H9 (cell line): ENCODE data around the gene SRRM2. TPM values are rescaled to one million over a fixed set of nuclear protein-coding genes. Genes with fewer than 3 reads are reported as not detected.

Source experiments
- DNase-seq: peaks from one replicate; pipeline ENCODE4 v3.0.0-alpha.2; 2017
- H2AFZ ChIP-seq: one replicate; pipeline ENCODE4 v1.6.1; 2013; ENCODE audit warnings: mild to moderate bottlenecking, low read length, control low read depth, moderate library complexity
- H2AK5ac ChIP-seq: 2 replicates; pipeline ENCODE4 v1.6.1; 2013; ENCODE audit warnings: low read length, control low read depth, mixed read lengths; ENCODE audit not compliant: insufficient read length
- H2BK120ac ChIP-seq: one replicate; pipeline ENCODE4 v1.6.1; 2013; ENCODE audit warnings: low read depth, mild to moderate bottlenecking, low read length, control low read depth, inconsistent platforms; ENCODE audit not compliant: poor library complexity, severe bottlenecking
- H2BK12ac ChIP-seq: 2 replicates; pipeline ENCODE4 v1.6.1; 2013; ENCODE audit warnings: low read length, control low read depth, mixed read lengths, low read depth; ENCODE audit not compliant: insufficient read length
- H2BK15ac ChIP-seq: 2 replicates; pipeline ENCODE4 v1.6.1; 2013; ENCODE audit warnings: low read depth, low read length, control low read depth
- H2BK20ac ChIP-seq: one replicate; pipeline ENCODE4 v1.6.1; 2013; ENCODE audit warnings: low read depth, mild to moderate bottlenecking, low read length, control low read depth, inconsistent platforms; ENCODE audit not compliant: poor library complexity, severe bottlenecking
- H2BK5ac ChIP-seq: 2 replicates; pipeline ENCODE4 v1.6.1; 2013; ENCODE audit warnings: low read length, control low read depth, mixed read lengths; ENCODE audit not compliant: insufficient read length
- H3K14ac ChIP-seq: 2 replicates; pipeline ENCODE4 v1.6.1; 2013; ENCODE audit warnings: low read length, control low read depth; ENCODE audit not compliant: insufficient read depth
- H3K18ac ChIP-seq: 2 replicates; pipeline ENCODE4 v1.6.1; 2013; ENCODE audit warnings: low read depth, mild to moderate bottlenecking, mixed read lengths, low read length, control low read depth; ENCODE audit not compliant: insufficient read length
- H3K23ac ChIP-seq: 2 replicates; pipeline ENCODE4 v1.6.1; 2013; ENCODE audit warnings: low read length, control low read depth, mixed read lengths, low read depth; ENCODE audit not compliant: insufficient read length
- H3K23me2 ChIP-seq: 2 replicates; pipeline ENCODE4 v1.6.1; 2013; ENCODE audit warnings: low read depth, mild to moderate bottlenecking, mixed read lengths, low read length, control low read depth; ENCODE audit not compliant: insufficient read length, poor library complexity, severe bottlenecking
- H3K27ac ChIP-seq: 2 replicates; pipeline ENCODE4 v1.5.1; 2013; ENCODE audit warnings: low read length, control low read depth, mixed read lengths, low read depth; ENCODE audit not compliant: insufficient read length
- H3K27me3 ChIP-seq: 2 replicates; pipeline ENCODE4 v1.6.1; 2013; ENCODE audit warnings: low read length, control low read depth, inconsistent platforms; ENCODE audit not compliant: insufficient read depth
- H3K4ac ChIP-seq: 2 replicates; pipeline ENCODE4 v1.6.1; 2013; ENCODE audit warnings: low read depth, mild to moderate bottlenecking, control low read depth, inconsistent platforms, low read length, moderate library complexity
- H3K4me1 ChIP-seq: 2 replicates; pipeline ENCODE4 v1.6.1; 2013; ENCODE audit warnings: low read length, control low read depth, inconsistent platforms; ENCODE audit not compliant: insufficient read depth
- H3K4me2 ChIP-seq: 2 replicates; pipeline ENCODE4 v1.6.1; 2013; ENCODE audit warnings: low read length, control low read depth, mixed read lengths; ENCODE audit not compliant: insufficient read length, insufficient read depth
- H3K56ac ChIP-seq: 2 replicates; pipeline ENCODE4 v1.6.1; 2013; ENCODE audit warnings: low read depth, mild to moderate bottlenecking, mixed read lengths, low read length, control low read depth; ENCODE audit not compliant: insufficient read length
- H3K79me1 ChIP-seq: 2 replicates; pipeline ENCODE4 v1.6.1; 2013; ENCODE audit warnings: low read depth, mild to moderate bottlenecking, moderate library complexity, low read length, control low read depth, inconsistent platforms; ENCODE audit not compliant: insufficient read depth, poor library complexity, severe bottlenecking
- H3K79me2 ChIP-seq: 2 replicates; pipeline ENCODE4 v1.6.1; 2013; ENCODE audit warnings: low read length, control low read depth, inconsistent platforms; ENCODE audit not compliant: insufficient read depth
- H3K9ac ChIP-seq: 2 replicates; pipeline ENCODE4 v1.6.1; 2013; ENCODE audit warnings: low read length, control low read depth, mixed read lengths; ENCODE audit not compliant: insufficient read length; ENCODE audit errors: extremely low read depth
- H3K9me3 ChIP-seq: one replicate; pipeline ENCODE4 v1.6.1; 2013; ENCODE audit warnings: low read depth, low read length, inconsistent platforms; ENCODE audit not compliant: control insufficient read depth
- H3T11ph ChIP-seq: one replicate; pipeline ENCODE4 v1.6.1; 2013; ENCODE audit warnings: mild to moderate bottlenecking, low read length, control low read depth, inconsistent platforms
- H4K20me1 ChIP-seq: one replicate; pipeline ENCODE4 v1.6.1; 2013; ENCODE audit not compliant: control insufficient read depth, insufficient read length, insufficient read depth
- H4K5ac ChIP-seq: 2 replicates; pipeline ENCODE4 v1.6.1; 2013; ENCODE audit warnings: low read depth, mild to moderate bottlenecking, mixed read lengths, low read length, control low read depth; ENCODE audit not compliant: insufficient read length
- H4K8ac ChIP-seq: replicated peaks from 2 replicates; pipeline ENCODE4 v1.6.1; 2013; ENCODE audit warnings: low read length, control low read depth, mixed read lengths, low read depth; ENCODE audit not compliant: insufficient read length
- H4K91ac ChIP-seq: 2 replicates; pipeline ENCODE4 v1.6.1; 2013; ENCODE audit warnings: low read depth, mild to moderate bottlenecking, moderate library complexity, mixed read lengths, low read length, control low read depth; ENCODE audit not compliant: insufficient read length
- H3K27ac Mint-ChIP-seq, 3 experiments: 2 replicates in 2 of 3; 3 replicates in 1 of 3; pipeline ENCODE4 v1.8.0; 2020 to 2021; ENCODE audit warnings: mixed read lengths in 3 of 3, mild to moderate bottlenecking in 1 of 3, moderate library complexity in 1 of 3
- H3K27me3 Mint-ChIP-seq: 2 replicates; pipeline ENCODE4 v1.8.0; 2021; ENCODE audit warnings: low read depth, mild to moderate bottlenecking, moderate library complexity, mixed read lengths
- H3K36me3 Mint-ChIP-seq, 3 experiments: 2 replicates in 2 of 3; 3 replicates in 1 of 3; pipeline ENCODE4 v1.8.0; 2020 to 2021; ENCODE audit warnings: low read depth in 3 of 3, mixed read lengths in 3 of 3; ENCODE audit not compliant: insufficient read depth in 1 of 3
- H3K4me1 Mint-ChIP-seq, 2 experiments: 2 replicates each; pipeline ENCODE4 v1.8.0; 2020; ENCODE audit warnings: mixed read lengths in 2 of 2
- H3K4me3 Mint-ChIP-seq, 2 experiments: 2 replicates in 1 of 2; 3 replicates in 1 of 2; pipeline ENCODE4 v1.8.0; 2020 to 2021; ENCODE audit warnings: mild to moderate bottlenecking in 2 of 2, mixed read lengths in 2 of 2, moderate library complexity in 1 of 2
- H3K9me3 Mint-ChIP-seq, 2 experiments: 2 replicates in 1 of 2; 3 replicates in 1 of 2; pipeline ENCODE4 v1.8.0; 2020; ENCODE audit warnings: mild to moderate bottlenecking in 2 of 2, mixed read lengths in 2 of 2, moderate library complexity in 1 of 2
- CTCF ChIP-seq: fragments of 200-600 bp; sonication (generic); conservative IDR thresholded peaks from 3 replicates; pipeline ENCODE4 v1.8.0; 2021; ENCODE audit warnings: antibody characterized with exemption, mild to moderate bottlenecking
- WGBS: extraction: QIAGEN DNeasy Blood & Tissue Kit; methylation state at CpG from one replicate; pipeline ENCODE4 v1.1.7; 2013; ENCODE audit warnings: missing lambda C conversion rate, low lambda C conversion rate, mixed read lengths; ENCODE audit not compliant: insufficient read length; ENCODE audit errors: extremely low coverage; 5-methylcytosine and 5-hydroxymethylcytosine counted together
- total RNA-seq: library from RNA; stranded (reverse); gene quantifications from 2 replicates; pipeline ENCODE4 v1.2.1, GENCODE V29; 2021

The SRRM2 gene
- total RNA-seq, 1 experiment from 2014 or later = 694 TPM

GRCh38 chr16:2773188-2773968, 20.9 kb downstream of the SRRM2 start:
- Histone ChIP-seq H3T11ph (no peak overlapping the region), H2AK5ac (no peak overlapping the region), H3K4ac (no peak overlapping the region), H2BK15ac (no peak overlapping the region), H3K18ac (no peak overlapping the region), H3K79me2 (peaks cover 9% of the 10 kb centered on the region; the same call in 1 of the 2 replicates), H3K4me1 (no peaks in the 10 kb centered on the region), H3K56ac (no peak overlapping the region), H2BK5ac (no peak overlapping the region), H4K91ac (no peak overlapping the region), H3K14ac (no peak overlapping the region), H3K23me2 (peaks cover 13% of the 10 kb centered on the region), H3K27ac (no peak overlapping the region), H3K9me3 (no peaks in the 10 kb centered on the region), H4K5ac (no peak overlapping the region), H2BK12ac (no peak overlapping the region), H3K79me1 (peaks cover 6% of the 10 kb centered on the region), H4K20me1 (no peaks in the 10 kb centered on the region), H3K9ac (no peak overlapping the region), H2AFZ (no peak overlapping the region), H3K23ac (no peak overlapping the region), H2BK20ac (no peak overlapping the region), H3K4me2 (no peak overlapping the region), H3K27me3 (no peaks in the 10 kb centered on the region), H4K8ac (no peak overlapping the region), H2BK120ac (no peak overlapping the region)
- H3K4me3 Mint-ChIP-seq = peak overlapping the region in 1 of 2 experiments; percentile 66; a peak in 1 of 5 replicates
- H3K9me3 Mint-ChIP-seq = peaks cover 0 to 3% of the 10 kb centered on the region in 2 experiments; a peak in 3 of 5 replicates
- H3K27ac Mint-ChIP-seq = peak overlapping the region; percentile 8 to 95 (median 82); a peak in 5 of 7 replicates
- TF ChIP-seq CTCF = no peak
- peaks cover 5% of the 10 kb centered on the region for H3K27me3 Mint-ChIP-seq
- H3K4me1 Mint-ChIP-seq = peaks cover 19 to 36% of the 10 kb centered on the region in 2 experiments
- peaks cover 39 to 82% (median 67%) of the 10 kb centered on the region in 3 experiments for H3K36me3 Mint-ChIP-seq
- DNase-seq = peak; percentile 33
- WGBS = no CpG with 5 or more reads among the region's 12 CpGs
